ENCODE measurements around the gene BLM.

GRCh38 chr15:90774731-90775514 lies 57.8 kb downstream of the BLM start:
- TF ChIP-seq CTCF (IDR thresholded peaks at IDR 0.05) (no peak), ZFX (IDR thresholded peaks at IDR 0.05; ENCODE audit: borderline replicate concordance) (no peak)

Data from 22Rv1 (cell line).